HUES64 (cell line): ENCODE data around the gene MYMK.
A peak's percentile ranks its signal among the peaks of the same experiment; 100 is the strongest.

Experiments used
- H3K27ac ChIP-seq: 2 replicates; pipeline ENCODE4 v1.7.0; 2013; ENCODE audit warnings: low read depth, low read length, inconsistent platforms
- H3K27me3 ChIP-seq: 2 replicates; pipeline ENCODE4 v1.6.1; 2013; ENCODE audit warnings: mild to moderate bottlenecking, low read length; ENCODE audit not compliant: insufficient read depth
- H3K36me3 ChIP-seq: 2 replicates; pipeline ENCODE4 v1.6.1; 2013; ENCODE audit warnings: mild to moderate bottlenecking, low read length; ENCODE audit not compliant: insufficient read depth
- H3K4me1 ChIP-seq: 2 replicates; pipeline ENCODE4 v1.6.1; 2013; ENCODE audit warnings: mild to moderate bottlenecking, low read length, moderate library complexity; ENCODE audit not compliant: insufficient read depth
- H3K4me3 ChIP-seq: 2 replicates; pipeline ENCODE4 v1.5.1; 2013; ENCODE audit warnings: mild to moderate bottlenecking, low read length, moderate library complexity
- H3K9ac ChIP-seq: 2 replicates; pipeline ENCODE4 v1.6.1; 2013; ENCODE audit warnings: mild to moderate bottlenecking, low read depth, low read length
- H3K9me3 ChIP-seq: 2 replicates; pipeline ENCODE4 v1.6.1; 2013; ENCODE audit warnings: low read depth, low read length; ENCODE audit not compliant: insufficient read depth
- WGBS: fragments of 150-250, 120-280 bp; methylation state at CpG from one replicate; pipeline ENCODE4 v1.1.7; 2013; ENCODE audit warnings: missing lambda C conversion rate; 5-methylcytosine and 5-hydroxymethylcytosine counted together

MYMK gene

DNA sequence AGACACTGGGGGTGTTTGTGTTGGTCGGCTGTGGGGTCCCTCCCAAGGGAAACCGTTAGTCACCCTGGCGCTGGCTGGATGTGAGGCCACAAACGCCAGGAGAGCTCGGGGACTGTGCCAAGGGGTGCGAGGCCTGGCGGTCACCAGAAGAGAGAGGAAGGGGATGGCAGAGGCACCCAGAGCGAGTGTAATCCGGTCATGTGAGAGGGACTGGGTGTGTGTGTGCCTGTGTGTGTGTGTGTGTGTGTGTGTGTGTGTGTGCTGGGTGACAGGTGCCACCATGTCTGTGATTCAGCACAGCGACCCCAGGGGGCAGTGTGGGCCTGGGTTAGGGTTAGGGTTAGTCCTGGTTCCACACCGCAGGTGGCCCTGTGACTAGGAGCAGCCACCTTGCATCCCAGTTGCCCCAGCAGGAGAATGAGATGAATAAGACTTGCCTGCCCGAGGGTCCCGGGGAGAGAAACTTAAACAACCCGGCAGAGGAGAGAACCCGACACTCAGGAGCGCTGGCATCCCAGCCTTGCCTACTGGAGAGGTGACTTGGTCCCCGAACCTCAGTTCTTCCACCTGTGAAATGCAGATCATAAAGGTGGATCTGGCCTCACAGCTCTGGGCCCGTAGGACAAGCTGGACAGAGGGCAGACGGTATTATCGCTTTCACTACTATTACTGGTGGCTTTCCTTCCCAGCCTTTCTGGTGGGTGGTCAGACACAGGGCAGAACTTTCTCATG is 8.3 kb upstream of the MYMK start:
- Histone ChIP-seq H3K27me3 (peaks cover 27% of the 10 kb centered on the region), H3K9me3 (no peaks in the 10 kb centered on the region), H3K9ac (no peak overlapping the region), H3K36me3 (no peaks in the 10 kb centered on the region), H3K4me3 (no peak overlapping the region), H3K4me1 (no peaks in the 10 kb centered on the region; the same call in 1 of the 2 replicates), H3K27ac (no peak overlapping the region)
- whole genome bisulfite sequencing = 69% methylated on average over 20 of the region's 20 CpGs

DNA sequence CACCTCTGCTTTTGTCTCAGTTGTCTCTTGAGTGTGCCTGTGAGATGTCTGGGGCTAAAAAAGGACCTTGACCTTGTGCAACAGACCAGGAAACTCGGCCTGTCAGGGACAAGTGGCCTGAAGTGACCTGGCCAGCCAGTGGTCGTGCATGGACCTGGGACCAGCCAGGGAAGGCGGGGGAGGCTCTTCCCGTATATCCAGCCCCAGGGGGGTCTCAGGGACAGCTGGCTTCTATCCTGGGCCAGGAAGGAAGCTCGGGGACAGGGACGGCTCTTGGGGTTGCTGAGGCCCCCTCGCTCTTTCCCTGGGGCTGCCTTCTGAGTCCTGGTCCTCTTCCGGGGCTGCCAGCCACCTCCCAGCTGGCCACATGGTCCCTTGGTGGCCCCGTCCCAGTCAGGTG is 6.5 kb upstream of the MYMK start:
- 92% methylated on average over 9 of the region's 9 CpGs for WGBS
- Histone ChIP-seq H3K4me3 (no peak overlapping the region), H3K27ac (no peak overlapping the region), H3K9me3 (no peaks in the 10 kb centered on the region), H3K27me3 (peaks cover 30% of the 10 kb centered on the region), H3K36me3 (no peaks in the 10 kb centered on the region), H3K9ac (no peak overlapping the region), H3K4me1 (peaks cover 15% of the 10 kb centered on the region)

DNA sequence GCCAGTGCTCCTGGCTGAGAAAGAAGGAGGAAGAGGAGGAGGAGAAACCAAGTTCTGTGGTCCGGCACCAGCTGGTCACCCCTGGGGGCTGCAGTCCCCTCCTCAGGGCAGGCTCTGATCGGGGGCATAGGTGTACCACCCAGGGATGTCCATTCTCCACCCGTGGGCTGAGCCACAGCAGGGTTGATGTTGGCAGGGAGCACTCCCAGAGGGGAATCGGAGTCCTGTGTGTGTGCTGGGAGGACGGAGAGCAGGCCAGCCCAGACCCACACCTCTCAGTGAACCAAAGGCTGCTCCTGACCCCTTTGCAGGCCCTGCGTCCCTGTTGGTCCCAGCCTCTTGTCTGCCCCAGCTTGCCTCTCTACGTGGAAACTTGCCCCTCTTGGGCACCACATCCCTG is 5.1 kb upstream of the MYMK start:
- Histone ChIP-seq H3K36me3 (no peaks in the 10 kb centered on the region), H3K27ac (no peak overlapping the region), H3K4me3 (no peak overlapping the region), H3K9me3 (no peaks in the 10 kb centered on the region), H3K27me3 (peaks cover 19% of the 10 kb centered on the region), H3K4me1 (peaks cover 25% of the 10 kb centered on the region), H3K9ac (no peak overlapping the region)
- WGBS = 94% methylated on average over 7 of the region's 7 CpGs

DNA sequence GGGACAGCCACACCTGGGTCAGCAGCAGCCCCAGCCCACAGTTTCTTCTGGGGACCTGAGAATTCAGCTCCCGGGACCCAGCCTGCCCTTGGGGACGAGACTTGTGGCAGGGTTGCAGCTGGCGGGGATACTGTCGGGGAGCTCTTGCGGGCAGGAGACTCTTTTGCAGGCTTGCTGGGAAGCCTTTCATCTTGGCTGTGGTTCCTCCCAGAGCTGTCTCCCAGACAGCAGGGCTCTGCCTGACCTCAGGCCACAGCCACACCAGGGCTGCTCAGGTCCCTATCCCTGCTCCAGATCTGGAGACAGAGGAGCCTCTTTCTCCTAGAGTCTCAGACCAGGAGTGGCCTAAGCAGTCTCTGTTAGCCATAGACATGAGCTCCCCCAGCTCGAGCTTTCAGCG is 4.7 kb upstream of the MYMK start:
- Histone ChIP-seq H3K27ac (no peak overlapping the region), H3K9ac (no peak overlapping the region), H3K27me3 (peaks cover 16% of the 10 kb centered on the region), H3K36me3 (no peaks in the 10 kb centered on the region), H3K4me1 (peaks cover 25% of the 10 kb centered on the region), H3K4me3 (no peak overlapping the region), H3K9me3 (no peaks in the 10 kb centered on the region)
- 88% methylated on average over 7 of the region's 7 CpGs for WGBS

DNA sequence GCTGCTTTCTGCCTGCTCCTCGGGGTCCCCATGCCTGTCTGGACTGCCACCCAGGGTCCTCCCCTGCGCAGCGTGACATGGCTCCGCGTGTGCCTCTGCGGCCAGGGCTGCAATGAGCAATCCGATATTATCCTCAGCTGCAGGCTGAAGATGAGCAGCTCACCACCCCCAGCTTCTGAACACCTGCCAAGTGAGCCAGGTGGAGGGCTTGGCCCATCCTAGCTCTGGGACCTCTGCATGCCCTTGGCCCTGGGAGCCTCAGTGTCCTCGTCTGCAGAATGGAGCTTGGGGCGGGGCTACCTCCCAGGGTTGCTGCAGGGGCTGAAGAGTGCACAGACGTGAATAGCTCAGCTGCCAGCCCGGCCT is 4.1 kb upstream of the MYMK start:
- Histone ChIP-seq H3K4me1 (peaks cover 25% of the 10 kb centered on the region), H3K27ac (no peak overlapping the region), H3K9ac (no peak overlapping the region), H3K9me3 (no peaks in the 10 kb centered on the region), H3K27me3 (peaks cover 10% of the 10 kb centered on the region), H3K36me3 (no peaks in the 10 kb centered on the region), H3K4me3 (no peak overlapping the region)
- WGBS = 79% methylated on average over 11 of the region's 11 CpGs

DNA sequence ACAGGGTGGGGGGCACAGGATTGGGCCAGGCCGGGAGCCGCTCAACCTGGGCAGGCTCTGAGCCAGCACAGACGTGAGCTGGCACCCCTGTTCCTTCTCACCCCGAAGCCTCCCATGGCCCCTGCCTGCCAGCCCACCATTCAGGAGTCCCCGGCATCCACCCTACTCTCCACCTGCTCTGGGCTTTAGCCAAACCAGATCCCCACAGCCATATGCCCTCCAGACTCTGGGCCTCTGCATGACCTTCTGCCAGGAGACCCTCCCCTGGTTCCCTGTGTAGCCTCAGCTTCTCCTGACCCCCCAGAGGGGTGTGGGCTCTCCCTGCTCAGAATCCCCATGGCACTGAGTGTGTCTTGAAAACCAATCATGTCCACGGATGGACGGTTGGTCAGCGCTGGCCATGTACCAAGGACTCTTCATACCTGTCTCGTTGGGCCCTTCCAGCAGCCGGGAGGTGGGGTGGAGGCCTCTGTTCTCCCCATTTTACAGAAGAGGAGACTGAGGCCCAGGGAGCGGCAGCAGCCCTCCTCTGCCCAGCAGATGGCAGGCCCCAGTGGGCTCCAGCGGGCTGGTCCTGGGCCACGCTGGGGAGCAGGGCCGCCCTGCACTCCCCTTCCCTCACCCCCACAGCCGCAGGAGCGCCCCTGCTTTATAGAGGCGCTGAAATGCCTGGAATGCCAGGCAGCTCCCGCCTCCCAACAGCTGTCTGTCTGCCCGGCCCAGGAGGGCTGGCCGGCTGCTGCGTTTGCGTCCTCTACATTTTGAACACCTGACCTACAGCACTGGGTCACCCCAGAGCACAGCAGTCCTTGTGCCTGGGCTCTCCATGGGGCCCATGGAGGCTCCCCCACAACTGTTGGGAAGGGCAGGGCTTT is 3.5 kb upstream of the MYMK start:
- Histone ChIP-seq H3K27me3 (peaks cover 4% of the 10 kb centered on the region), H3K36me3 (no peaks in the 10 kb centered on the region), H3K4me3 (no peak overlapping the region), H3K4me1 (peaks cover 25% of the 10 kb centered on the region), H3K9me3 (no peaks in the 10 kb centered on the region), H3K27ac (no peak overlapping the region), H3K9ac (no peak overlapping the region)
- WGBS = 81% methylated on average over 22 of the region's 22 CpGs

DNA sequence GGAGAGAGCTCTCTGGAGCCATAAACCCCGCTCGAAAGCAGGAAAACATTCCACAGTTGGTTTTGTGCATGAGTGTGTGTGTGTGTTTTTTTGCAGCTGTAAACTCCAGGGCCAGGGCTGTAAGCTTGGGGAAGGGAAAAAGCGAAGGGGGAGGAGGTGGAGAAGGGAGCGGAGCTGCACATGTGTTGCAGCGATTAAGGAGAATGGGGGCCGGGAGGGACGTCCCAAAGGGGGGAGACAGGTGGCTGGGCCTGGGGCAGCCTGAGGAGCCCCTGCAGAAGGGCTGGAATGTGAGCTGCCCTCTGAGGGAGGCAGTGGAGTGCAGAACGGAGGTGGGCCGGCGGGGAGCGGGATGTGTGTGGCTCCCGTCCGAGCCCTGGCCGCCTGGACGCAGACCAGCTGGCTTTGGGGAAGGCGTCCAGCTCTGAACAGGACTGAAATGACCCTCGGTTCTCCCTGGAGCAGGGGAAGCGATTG is 2.7 kb upstream of the MYMK start:
- Histone ChIP-seq H3K27me3 (peaks cover 3% of the 10 kb centered on the region; the same call in 1 of the 2 replicates), H3K9me3 (no peaks in the 10 kb centered on the region), H3K27ac (no peak overlapping the region), H3K9ac (peak overlapping the region; percentile 9; the same call in 1 of the 2 replicates), H3K4me3 (no peak overlapping the region), H3K4me1 (peaks cover 25% of the 10 kb centered on the region), H3K36me3 (no peaks in the 10 kb centered on the region)
- WGBS = 58% methylated on average over 18 of the region's 18 CpGs

DNA sequence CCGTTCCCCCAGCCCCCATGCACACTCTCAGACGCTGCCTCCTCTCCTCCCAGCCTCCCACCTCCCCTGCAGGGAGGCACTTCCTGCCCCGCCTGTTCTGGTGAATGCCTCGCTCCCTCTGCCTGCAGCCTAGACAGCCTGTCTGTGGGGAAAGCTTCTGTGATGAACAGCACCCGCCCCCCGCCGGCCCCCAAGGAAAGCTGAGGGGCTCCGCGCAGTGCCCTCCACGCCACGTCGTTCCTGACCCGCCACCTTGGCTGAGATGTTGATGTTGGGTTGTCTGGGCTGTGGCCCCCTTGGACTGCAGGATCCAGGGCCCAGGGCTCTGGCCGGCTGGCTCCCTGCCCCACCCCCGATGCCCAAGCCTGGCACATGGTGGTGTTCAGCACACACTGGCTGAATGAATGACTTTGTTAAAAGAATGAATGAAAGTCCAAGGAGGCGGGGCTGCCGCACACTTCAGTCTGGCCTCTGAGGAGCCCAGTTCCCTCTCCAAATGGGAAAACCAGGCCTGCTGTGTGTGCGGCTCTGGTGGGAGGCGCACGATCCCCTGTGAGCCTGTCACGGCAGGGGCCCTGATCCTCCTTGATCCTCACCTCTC is 2.1 kb upstream of the MYMK start:
- peak overlapping the region; percentile 9; the same call in 1 of the 2 replicates for H3K9ac ChIP-seq
- WGBS = 33% methylated on average over 21 of the region's 21 CpGs
- H3K27ac ChIP-seq = no peak overlapping the region
- H3K4me3 ChIP-seq = no peak overlapping the region
- H3K27me3 ChIP-seq = peaks cover 3% of the 10 kb centered on the region; the same call in 1 of the 2 replicates
- H3K9me3 ChIP-seq = no peaks in the 10 kb centered on the region
- H3K36me3 ChIP-seq = no peaks in the 10 kb centered on the region
- H3K4me1 ChIP-seq = peaks cover 25% of the 10 kb centered on the region

DNA sequence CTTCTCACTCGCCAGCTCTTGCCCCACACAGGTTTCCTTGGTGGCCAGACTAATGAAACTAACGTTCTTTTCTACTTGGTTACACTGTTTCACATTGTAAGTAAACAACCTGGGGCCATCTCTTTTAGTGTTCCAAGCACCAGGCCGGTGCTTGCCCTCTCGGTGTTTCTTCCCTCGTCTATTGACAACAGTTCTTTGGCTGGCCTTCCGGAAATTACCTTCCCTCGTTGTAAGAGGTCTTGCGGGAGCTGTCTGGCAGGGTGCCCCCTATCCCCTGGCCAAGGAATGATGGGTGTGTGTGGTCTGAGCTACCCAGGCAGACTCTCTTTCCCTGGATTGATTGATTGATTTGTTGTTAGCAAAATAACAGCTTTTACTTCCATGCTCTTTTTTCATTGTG is 918 bp upstream of the MYMK start:
- Histone ChIP-seq H3K4me1 (peaks cover 25% of the 10 kb centered on the region), H3K27ac (no peak overlapping the region), H3K9ac (no peak overlapping the region), H3K4me3 (no peak overlapping the region), H3K27me3 (peaks cover 3% of the 10 kb centered on the region; the same call in 1 of the 2 replicates), H3K9me3 (no peaks in the 10 kb centered on the region), H3K36me3 (no peaks in the 10 kb centered on the region)
- WGBS = 67% methylated on average over 8 of the region's 8 CpGs

DNA sequence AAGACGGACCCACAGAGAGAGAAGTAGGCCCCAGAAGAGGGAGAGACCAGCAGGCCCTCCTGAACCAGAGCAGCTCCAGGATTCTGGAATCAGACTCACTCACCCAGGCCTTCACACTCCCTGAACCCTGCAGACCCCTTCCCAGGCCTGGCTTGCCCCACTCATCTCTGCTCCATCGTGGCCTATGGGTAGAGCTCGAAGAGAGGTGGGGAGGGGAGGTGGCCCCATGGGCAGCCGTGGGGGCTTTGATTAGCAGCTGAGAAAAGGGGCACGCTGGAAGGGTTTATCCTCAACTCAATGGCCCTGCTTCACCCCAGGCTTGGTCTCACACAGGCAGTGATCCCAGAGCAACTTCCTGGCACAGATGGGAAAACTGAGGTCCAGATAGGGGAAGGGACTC is 613 bp downstream of the MYMK start:
- Histone ChIP-seq H3K36me3 (no peaks in the 10 kb centered on the region), H3K4me3 (no peak overlapping the region), H3K9me3 (no peaks in the 10 kb centered on the region), H3K4me1 (peaks cover 25% of the 10 kb centered on the region), H3K27ac (no peak overlapping the region), H3K9ac (no peak overlapping the region), H3K27me3 (peaks cover 3% of the 10 kb centered on the region; the same call in 1 of the 2 replicates)
- 91% methylated on average over 5 of the region's 5 CpGs for WGBS

DNA sequence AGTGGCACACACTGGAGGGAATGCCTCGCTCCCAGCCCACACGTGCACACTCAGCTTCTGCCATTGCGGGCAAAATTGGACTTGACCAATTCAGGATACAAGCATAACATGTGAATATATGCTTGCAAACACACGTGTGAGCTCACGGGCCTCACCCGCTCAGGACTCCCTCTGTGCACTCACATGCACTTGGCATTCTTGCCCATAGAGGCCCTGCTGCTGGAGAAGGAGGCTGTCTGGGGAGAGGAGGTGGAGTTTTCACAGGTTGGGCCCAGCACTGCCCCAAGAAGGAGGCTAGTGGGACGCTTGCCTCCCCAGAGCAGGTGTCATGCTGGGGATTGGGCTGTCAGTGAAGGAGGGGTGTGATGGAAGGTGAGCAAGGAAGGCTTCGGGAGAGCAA is 1.7 kb downstream of the MYMK start:
- peaks cover 25% of the 10 kb centered on the region for H3K4me1 ChIP-seq
- H3K27me3 ChIP-seq = peaks cover 3% of the 10 kb centered on the region; the same call in 1 of the 2 replicates
- WGBS = 89% methylated on average over 8 of the region's 8 CpGs
- no peak overlapping the region for H3K4me3 ChIP-seq
- no peak overlapping the region for H3K9ac ChIP-seq
- H3K36me3 ChIP-seq = no peaks in the 10 kb centered on the region
- H3K9me3 ChIP-seq = no peaks in the 10 kb centered on the region
- no peak overlapping the region for H3K27ac ChIP-seq
